Stimulated activated CD4-positive, alpha-beta T cell treated with anti-CD3 and anti-CD28 coated beads, Interleukin-4, amount 100 ng/mL, for 1 hour (primary cell): ENCODE data around the gene SAMD10.
"Not testable (repeated sequence)": the region's sequence is repeated elsewhere in the genome, so short reads cannot be mapped to it uniquely, and the experiment has no call there.

Experiments used
- DNase-seq: peaks from one replicate; pipeline ENCODE4 v3.0.0-alpha.2; 2020

Gene SAMD10

DNA sequence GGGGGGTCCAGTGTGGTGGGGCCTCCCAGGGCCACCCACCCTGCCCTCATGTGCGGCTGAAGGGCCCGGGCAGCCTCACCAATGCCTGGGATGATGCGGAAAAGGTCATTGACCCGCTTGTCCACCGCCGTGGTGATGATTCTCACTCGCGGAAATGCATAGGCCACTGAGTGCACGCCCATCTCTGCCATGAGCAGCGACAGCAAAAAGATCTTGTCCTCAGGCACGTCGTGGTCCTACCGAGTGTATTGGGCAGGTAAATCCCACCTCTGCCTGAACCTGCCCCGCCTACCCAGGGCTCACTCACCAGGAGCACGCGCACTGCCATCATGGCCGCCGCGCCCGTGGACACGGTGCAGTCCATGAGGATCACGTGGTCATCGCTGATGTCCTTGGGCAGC is 39.4 kb downstream of the SAMD10 start:
- no peak for DNase-seq

DNA sequence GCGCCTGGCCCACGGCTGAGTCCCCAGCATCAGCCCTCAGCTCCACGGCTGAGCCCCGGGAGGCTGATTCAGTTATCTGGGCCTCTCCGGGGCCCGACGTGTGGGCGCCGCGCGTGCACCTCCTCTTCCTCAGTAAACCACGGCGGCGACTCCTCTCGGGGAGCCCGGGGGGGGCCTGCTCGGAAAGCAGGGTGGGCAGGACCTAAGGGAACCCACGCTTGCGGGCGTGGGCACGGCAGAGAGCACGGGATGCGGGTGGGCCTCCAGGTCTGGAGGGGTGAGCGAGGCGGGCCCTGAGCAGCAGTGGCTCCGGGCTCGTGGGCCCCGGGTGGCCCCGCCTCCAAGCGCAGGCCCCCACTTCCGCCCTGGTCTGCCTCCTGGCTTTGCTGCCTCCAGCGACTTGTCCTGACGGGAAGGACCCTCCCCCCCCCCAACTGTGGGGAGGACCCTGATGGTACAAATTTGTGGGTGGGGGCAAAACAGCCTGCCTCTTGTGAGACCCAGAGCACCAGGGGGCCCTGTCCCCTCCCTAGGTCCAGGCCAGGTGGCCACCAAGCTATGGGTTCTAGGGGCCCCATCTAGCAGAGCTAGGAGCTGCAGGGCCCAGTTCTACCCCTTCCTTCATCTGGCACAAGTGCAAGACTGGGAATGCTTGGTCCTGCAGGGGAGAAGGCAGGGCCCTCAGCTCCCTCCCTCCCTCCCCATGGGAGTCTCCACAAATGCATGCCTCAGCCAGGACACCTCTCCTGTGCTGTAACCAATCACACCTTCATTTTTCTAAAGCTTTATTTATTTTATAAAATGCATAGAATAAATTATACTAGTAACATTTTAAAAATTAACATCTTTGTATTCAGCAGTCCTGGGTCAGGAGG is 40.1 kb downstream of the SAMD10 start:
- DNase-seq = no peak

DNA sequence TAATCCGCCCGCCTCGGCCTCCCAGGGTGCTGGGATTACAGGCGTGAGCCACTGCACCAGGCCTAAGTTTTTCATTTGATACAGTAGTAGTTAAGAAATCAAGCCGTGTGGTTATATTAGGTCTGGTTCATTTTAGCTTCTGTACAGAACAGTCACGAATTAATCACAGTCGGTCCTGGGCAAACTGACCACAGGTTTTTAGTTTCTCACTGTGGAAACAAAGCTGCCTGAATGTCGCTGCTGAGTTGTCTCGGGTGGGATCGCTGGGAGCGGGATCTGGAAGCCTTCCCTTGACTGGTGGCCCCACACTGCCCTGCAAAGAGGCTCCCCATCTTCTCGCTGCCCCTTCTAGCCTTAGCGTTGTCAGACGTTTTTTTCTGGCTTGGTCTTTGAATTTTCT is 41.8 kb downstream of the SAMD10 start:
- no peak for DNase-seq

DNA sequence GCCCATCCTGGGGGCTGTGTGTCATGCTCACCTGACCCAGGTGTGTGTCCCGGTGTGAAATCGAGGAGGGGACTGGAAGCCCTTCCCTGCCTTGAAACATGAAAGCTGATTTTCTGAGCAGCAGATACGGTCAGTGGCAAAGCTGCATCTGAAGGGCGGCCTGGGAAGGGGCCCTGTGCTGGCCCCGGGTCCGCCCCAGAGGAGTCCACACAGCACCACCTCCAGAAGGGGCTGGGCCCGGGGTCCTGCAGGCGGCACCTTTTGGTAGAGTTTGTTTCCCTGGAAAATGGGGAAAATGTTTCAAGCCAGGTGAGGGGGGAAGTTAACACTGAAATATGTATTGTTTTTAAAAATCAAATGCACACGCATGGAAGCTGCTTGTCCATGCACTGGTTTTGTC is 44.0 kb downstream of the SAMD10 start:
- DNase-seq = no peak

DNA sequence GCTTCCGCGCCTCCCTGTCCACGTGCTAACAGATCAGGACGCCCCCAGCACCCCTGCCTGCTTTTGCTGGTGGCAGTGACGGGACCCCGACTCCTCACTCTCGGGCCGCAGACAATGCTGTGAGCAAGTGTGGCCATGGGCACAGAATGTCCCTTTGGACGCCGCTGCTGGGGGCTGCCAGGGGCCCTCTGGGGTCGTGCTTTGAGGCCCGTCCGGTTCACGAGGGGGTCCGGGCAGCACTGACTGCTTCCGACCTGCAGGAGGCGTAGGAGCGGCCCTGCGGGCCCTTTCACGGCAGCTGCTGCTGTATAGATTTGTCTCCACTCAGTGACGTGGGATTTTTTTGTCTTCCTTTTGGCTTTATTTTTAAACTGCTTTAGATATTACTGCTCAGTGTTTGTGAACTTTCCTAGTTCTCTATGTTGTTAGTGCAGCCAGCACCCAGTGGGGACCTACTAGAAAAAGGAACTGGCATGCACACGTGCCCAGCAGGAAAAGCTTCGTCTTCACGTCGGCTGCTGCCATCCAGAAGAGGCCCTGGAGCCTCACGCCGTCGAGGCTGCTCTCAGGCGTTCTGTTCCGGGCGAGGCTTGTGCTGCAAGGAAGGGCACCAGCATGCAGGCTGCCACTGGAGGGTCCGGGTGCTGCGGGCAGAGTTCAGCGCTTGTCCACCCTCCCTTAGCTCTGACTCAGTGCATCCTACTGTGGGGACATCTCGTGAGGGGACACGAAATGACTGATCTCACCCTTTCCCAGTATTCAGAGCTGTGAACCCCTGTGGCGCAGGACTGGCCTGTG is 45.0 kb downstream of the SAMD10 start:
- DNase-seq = no peak

DNA sequence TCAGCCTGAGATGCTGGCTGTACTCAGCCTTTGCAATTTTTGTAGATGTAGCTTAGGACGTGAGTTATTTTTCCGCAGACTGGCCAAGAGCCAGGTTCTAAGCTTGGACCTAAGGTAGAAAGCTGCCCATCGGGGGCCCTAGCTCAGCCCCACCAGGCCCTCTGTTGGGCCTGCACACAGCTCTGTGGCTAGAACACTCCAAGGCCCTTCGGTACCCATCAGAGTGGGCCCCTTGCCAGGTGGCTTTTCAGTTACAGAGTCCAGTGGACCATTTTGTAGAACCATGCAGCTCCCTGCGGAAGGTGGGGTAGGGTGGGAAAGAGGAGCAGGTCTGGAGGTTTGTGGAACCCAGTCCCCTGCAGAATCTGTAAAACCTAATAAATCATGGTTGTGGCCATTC is 45.8 kb downstream of the SAMD10 start:
- no peak for DNase-seq

DNA sequence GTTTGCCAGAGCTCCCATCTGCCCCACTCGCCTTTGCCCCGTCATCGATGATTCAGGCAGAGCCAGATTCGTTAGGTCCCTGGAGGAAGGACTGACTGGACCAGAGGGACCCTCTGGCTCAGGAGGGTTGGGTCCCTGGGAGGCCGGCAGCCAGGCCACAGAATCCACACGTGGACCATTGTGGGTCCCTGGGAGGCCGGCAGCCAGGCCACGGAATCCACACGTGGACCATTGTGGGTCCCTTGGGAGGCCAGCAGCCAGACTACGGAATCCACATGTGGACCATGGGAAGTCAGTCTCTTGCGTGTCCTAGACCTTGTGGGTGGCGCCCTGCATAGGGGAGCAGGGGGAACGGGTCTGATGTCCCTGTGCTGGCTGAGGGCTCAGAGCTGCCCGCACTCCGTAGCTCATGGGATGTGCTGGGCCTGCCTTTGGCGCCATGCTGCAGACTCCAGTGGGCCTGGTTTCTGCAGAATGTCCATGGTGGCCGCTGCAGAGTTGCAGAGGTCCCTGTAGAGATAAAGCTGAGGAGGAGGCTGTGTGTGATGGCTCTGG is 46.8 kb downstream of the SAMD10 start:
- DNase-seq = no peak

DNA sequence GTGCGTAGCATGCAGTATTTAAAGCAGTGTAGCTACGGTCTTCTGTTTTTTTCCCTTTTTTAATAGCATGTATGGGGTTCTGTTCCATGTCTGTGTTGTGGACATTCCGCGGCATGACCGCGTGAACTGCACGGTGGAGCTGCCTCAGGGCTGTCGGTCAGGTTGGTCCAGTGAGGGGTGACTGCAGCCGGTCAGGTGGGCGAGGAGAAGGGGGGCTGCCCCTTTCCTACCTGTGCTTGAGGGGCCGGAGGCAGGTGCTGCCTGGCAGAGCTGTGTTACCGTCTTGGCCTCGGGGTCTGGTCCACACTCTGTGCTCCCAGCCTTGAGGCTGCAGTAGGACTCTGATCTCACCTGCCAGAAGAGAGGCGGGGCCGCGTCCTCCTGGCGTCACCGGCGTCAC is 47.7 kb downstream of the SAMD10 start:
- no peak for DNase-seq

DNA sequence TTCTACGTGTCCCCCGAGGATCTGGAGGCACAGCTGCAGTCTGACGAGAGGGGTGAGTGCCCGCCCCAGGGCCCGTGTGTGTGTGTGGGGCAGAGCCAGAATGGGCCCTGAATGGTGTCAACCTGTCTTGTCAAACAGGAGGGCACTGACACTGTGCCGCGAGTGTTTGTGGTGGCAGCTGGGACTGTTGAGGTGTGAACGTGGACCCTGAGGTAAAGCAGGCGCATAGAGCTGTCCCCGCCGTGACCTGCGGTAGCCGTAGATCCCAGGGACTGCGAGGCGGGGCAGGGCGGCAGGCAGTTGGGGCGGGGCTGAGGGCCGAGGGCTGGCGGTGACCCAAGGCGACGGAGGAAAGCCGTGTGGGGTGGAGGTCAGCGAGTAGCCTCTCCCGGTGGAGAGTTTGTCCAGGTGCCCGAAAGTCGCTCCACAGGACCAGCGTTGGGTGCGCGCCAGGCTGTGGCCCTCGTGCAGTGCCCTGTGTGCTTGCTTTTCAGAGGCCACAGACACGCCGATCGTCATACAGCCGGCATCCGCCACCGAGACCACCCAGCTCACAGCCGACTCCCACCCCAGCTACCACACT is 48.4 kb downstream of the SAMD10 start:
- DNase-seq = no peak

DNA sequence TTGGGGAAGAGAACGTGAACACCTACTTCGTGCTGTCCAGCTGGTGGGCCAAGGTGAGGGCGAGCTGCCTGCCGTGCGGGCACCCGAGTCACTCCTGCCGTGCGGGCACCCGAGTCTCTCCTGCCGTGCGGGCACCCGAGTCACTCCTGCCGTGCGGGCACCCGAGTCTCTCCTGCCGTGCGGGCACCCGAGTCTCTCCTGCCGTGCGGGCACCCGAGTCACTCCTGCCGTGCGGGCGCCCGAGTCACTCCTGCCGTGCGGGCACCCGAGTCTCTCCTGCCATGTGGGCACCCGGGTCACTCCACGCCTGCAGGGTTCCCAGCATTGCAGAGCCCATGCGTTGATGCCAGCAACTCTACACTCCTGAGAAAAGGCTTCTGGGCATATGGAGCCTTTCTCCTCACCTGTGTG is 50.0 kb downstream of the SAMD10 start:
- not testable (repeated sequence) for DNase-seq

DNA sequence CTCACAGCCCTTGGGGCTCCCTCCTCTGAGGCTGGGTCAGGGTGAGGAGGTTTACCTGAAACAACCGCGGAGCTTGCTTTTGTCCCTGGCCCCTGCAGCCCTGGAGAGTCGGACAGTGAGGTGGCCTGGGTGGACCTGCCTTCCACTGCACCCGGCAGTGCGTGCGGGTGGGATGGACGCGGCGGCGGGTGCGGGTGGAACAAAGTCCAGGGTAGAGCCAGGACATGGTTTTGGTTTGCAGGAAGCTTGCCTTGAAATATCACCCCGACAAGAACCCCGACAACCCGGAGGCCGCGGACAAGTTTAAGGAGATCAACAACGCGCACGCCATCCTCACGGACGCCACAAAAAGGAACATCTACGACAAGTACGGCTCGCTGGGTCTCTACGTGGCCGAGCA is 50.4 kb downstream of the SAMD10 start:
- no peak for DNase-seq

DNA sequence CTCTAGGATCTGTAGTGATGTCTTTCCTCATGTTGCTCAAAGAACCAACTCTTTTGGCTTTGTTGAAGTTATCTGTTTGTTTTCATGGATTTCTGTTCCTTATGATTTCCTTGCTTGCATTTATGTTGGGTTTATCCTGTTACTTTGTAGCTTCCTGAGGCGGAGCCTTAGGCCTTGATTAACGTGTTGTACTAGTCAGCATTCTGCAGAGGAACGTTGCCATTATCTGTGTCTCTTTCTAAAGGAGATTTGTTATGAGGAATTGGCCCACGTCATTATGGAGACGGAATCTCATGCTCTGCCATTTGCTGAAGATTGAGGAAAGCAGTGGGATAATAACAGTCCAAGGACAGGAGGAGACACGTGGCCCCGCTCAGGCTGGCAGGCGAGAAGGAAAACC is 53.1 kb downstream of the SAMD10 start:
- no peak for DNase-seq

DNA sequence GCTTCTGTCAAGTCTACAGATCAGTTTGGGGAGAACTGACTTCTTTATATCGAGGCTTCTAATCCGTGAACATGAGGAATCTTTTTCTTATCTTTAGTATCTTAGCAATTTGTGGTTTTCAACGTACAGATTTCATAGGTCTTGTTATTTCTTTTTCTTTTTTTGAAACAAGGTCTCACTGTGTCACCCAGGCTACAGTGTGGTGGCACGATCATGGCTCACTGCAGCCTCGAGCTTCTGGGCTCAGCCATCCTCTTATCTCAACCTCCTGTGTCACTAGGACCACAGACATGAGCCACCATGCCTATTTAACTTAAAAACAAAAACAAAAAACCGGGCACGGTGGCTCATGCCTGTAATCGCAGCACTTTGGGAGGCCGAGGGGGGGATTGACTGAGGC is 55.2 kb downstream of the SAMD10 start:
- no peak for DNase-seq
